ENCODE results near the gene PSMA5.

DNA sequence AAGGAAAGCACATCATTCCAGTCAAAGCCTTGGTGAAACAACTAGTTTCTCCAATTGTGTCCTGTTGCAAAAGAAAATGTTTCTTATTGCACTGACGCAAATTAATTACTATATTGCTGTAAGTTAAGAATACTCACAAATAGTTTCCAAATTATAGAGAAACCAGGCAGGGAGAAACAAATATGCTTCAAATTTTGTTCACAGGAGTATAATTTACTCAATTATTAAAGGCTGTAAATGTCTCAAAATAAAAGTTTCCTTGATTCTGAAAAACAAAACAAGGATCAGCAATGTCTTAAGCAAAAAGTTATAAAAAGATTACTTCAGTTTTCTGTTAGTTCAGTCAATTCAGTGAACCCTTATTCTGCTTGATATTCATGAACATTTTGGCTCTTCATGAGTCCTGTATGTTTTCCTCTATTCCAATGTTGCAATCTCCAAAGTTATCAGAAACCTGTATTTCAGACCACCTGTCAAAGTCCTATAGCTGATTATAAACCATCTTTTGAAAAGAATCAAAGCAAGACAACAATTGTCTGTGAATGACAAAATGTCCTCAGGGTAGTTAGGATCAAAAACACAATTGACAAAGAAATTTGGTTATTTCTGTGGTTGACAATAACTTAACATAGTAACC is 28.4 kb upstream of the PSMA5 start:
- TF ChIP-seq CTCF (optimal IDR thresholded peaks at IDR 0.05 in 1 of 3, IDR thresholded peaks at IDR 0.05 in 1 of 3, conservative IDR thresholded peaks at IDR 0.05 in 1 of 3; ENCODE audit: extremely low read depth in 1 of 3, insufficient read depth in 2 of 3, low read length in 3 of 3) (no peak), EZH2 (IDR thresholded peaks at IDR 0.05; ENCODE audit: low read length) (no peak)
